Activated naive CD8-positive, alpha-beta T cell treated with anti-CD3 and anti-CD28 coated beads, Interleukin-2, amount 50 U/mL, for 16 hours (primary cell): ENCODE data around the gene IGFBP2.

Source experiments
- DNase-seq: peaks from one replicate; pipeline ENCODE4 v3.0.0-alpha.2; 2020; ENCODE audit warnings: low read depth, low spot score

The IGFBP2 gene

DNA sequence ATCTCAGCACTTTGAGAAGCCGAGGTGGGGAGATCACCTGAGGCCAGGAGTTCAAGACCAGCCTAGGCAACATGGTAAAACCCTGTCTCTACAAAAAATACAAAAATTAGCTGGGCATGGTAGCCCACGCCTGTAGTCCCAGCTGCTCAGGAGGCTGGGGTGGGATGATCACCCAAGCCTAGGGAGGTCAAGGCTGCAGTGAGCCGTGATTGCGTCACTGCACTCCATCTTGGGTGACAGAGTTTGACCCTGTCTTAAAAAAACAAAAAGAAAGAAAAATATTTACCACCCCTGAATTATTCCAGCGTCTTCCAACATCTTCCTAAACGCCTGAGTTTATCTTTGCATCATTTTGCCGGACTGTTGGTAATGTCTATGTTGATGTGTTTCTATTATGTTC lies 68.3 kb downstream of the IGFBP2 start:
- DNase-seq, result no peak

DNA sequence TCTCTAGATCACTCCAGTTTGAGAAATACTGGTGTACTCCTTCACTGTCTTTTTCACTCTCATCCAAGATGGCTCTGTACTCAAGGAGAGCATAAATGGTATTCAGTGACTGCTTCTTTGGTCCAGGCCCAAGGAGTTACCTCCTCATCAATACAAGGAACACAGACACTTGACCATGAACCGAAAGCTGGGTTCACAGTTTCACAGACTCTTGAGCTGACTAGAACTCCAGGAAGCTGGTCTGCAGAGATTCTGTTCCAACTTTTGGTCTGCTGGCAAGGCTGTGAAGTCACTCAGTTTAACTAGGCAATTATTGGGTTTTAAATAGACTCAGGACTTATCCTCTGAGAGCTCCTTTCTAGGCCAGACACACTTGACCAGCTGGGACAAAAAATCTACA lies 69.5 kb downstream of the IGFBP2 start:
- DNase-seq, result no peak

DNA sequence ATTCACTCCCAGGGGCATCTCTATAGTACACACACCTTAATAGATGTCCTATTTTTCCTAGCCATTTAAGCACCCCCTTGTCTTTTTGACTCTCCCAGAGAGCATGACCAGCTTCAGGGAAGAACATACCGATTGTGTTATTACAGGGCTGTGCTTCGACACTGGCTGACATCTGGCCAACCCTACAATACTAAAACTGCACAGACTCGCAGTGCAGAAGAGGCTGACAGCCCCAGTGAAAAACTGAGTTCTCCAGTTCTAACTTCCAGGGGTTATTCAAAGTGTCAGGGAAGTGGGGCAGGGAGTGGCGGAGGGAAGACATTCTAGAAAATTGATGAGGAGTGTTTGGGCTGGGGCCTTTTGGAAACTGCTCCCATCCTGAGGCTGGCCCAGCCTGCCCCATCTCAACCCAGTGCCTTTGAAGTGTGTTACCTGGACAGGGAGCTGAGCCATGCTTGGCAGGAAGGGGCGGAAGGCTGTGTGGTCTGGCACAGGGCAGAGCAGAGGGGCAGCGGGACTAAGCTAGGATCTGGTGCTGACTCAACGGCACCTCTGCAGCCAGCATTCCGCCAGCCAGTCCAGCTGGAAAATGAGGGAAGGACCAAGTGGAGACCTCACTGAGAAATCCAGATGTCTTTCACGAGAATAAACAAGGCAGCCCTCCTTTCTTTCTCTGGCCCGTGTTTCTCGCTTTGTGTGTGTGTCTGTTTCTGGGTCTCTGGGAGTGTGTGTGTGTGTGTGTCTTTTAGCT lies 77.5 kb downstream of the IGFBP2 start:
- DNase-seq, result no peak

DNA sequence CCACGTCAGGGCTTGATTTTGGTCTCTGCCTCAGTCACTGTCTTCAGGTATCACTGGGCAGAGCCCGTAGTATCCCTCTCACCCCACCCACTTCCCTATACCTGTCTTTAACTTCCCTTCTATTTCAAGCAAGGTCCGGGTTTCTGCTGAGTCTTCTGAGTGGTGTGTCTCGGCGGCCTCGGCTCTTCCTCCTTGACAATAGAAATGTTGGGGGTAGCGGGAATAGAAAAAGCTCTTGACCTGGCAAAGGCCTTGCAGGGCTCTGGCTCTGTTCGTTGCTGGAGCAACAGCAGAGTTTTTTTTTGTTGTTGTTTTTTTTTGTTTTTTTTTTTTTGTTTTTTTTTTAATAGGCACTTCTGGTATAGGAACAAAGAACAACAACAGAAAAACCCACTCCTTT lies 78.1 kb downstream of the IGFBP2 start:
- DNase-seq, result no peak

DNA sequence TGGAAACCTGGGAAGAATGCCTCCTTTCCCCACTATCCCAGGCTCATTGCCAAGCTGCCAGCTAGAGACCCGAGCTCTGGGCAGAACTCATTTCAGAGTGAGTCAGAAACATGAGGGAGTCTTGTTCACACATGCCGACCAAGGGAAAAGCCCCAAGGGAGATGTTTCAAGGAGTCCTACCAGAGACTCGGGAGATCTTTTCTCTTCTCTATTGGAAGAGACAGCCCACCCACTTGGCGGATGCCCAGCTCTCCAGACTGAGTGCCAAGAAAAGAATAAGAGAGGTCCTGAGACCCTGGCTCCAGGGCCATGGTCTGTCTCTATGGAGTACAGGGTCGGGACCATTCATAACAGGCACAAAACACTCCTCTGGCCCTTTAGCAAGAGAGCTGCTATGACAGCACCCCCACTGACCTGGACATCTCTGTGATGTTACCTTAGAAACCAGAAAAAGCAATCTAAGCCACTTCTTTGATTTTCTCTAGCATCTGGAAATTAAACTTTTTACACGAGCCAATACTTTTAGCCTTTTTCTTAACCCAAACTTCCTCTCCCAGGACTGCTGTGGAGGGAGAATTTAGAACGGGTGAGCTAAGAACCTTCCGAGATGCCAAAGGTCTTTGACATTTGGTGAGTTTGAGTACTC lies 80.6 kb downstream of the IGFBP2 start:
- DNase-seq, result no peak
